GM23338 (cell line): ENCODE results near the gene SMG6.

Source experiments
- CREB1 ChIP-seq: fragments of 250-450 bp; sonication (Bioruptor Pico); IDR thresholded peaks from 2 replicates; pipeline ENCODE4 v1.5.0; 2020; ENCODE audit warnings: low read depth, mild to moderate bottlenecking, moderate library complexity
- EZH2phosphoT487 ChIP-seq: fragments of 200-600 bp; sonication (generic); IDR thresholded peaks from one replicate; pipeline ENCODE4 v1.8.1; 2018; ENCODE audit warnings: antibody characterized with exemption; ENCODE audit not compliant: unreplicated experiment
- ZNF331 ChIP-seq: fragments of 250-450 bp; sonication (Bioruptor Pico); IDR thresholded peaks from 2 replicates; pipeline ENCODE4 v1.5.0; 2020; ENCODE audit warnings: low read depth, mild to moderate bottlenecking, moderate library complexity
- TF ChIP-seq, protein P1 (sequence below), 2 experiments: fragments of 200-600 bp in 1 of 2; sonication (generic) in 1 of 2; conservative IDR thresholded peaks; 2 replicates each; pipeline versions ENCODE4 v1.5.1 to v1.6.1; 2016 to 2017; ENCODE audit warnings: antibody characterized with exemption in 2 of 2, low read depth in 2 of 2, mild to moderate bottlenecking in 2 of 2, moderate library complexity in 1 of 2

GRCh38 chr17:2015314-2015713 is 288.3 kb downstream of the SMG6 start:
- no peak for TF ChIP-seq EZH2phosphoT487
- TF ChIP-seq, protein P1, sequence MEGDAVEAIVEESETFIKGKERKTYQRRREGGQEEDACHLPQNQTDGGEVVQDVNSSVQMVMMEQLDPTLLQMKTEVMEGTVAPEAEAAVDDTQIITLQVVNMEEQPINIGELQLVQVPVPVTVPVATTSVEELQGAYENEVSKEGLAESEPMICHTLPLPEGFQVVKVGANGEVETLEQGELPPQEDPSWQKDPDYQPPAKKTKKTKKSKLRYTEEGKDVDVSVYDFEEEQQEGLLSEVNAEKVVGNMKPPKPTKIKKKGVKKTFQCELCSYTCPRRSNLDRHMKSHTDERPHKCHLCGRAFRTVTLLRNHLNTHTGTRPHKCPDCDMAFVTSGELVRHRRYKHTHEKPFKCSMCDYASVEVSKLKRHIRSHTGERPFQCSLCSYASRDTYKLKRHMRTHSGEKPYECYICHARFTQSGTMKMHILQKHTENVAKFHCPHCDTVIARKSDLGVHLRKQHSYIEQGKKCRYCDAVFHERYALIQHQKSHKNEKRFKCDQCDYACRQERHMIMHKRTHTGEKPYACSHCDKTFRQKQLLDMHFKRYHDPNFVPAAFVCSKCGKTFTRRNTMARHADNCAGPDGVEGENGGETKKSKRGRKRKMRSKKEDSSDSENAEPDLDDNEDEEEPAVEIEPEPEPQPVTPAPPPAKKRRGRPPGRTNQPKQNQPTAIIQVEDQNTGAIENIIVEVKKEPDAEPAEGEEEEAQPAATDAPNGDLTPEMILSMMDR (conservative IDR thresholded peaks at IDR 0.05; ENCODE audit: low read depth in 2 of 2): no peak
- TF ChIP-seq ZNF331: no peak
- no peak for TF ChIP-seq CREB1
